VCaP (cell line): ENCODE results near the gene LAMA5.

ENCODE experiments used
- H3K27ac ChIP-seq: fragments of 450-650 bp; 2 replicates; pipeline ENCODE4 v1.5.1; 2017
- TF ChIP-seq, protein P1 (sequence below): fragments of 450-650 bp; conservative IDR thresholded peaks from 2 replicates; pipeline ENCODE4 v1.5.1; 2017; ENCODE audit warnings: mild to moderate bottlenecking, moderate library complexity

LAMA5 gene

DNA sequence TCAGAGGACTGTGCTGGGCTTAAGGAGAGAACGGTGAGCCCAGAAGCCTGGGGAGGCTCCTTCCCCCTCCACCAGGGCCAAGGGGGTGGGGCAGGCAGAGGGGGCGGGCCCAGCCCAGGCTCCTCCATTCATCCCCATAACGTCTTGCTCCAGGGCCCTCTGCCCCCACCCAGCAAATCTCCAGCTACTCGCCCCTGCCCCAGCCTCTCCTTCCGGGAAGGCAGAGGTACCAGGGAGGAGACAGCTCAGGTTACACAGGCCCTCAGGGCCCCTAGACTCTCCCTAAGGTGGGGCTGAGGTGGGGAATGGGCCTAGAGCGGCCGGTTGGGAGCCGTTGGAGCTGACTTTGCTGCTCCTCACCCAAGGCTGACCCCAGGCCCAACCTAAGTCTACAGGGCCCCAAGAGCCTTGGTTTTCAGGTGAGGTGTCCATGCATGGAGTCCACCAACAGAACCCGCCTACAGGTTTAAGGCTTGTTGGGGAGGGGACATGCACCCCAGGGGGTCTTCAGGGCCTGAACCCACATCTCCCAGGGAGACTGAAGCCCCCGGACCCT is 1.2 kb downstream of the LAMA5 start:
- TF ChIP-seq, protein P1, sequence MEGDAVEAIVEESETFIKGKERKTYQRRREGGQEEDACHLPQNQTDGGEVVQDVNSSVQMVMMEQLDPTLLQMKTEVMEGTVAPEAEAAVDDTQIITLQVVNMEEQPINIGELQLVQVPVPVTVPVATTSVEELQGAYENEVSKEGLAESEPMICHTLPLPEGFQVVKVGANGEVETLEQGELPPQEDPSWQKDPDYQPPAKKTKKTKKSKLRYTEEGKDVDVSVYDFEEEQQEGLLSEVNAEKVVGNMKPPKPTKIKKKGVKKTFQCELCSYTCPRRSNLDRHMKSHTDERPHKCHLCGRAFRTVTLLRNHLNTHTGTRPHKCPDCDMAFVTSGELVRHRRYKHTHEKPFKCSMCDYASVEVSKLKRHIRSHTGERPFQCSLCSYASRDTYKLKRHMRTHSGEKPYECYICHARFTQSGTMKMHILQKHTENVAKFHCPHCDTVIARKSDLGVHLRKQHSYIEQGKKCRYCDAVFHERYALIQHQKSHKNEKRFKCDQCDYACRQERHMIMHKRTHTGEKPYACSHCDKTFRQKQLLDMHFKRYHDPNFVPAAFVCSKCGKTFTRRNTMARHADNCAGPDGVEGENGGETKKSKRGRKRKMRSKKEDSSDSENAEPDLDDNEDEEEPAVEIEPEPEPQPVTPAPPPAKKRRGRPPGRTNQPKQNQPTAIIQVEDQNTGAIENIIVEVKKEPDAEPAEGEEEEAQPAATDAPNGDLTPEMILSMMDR: no peak
- peak overlapping the region; percentile 94 for H3K27ac ChIP-seq

DNA sequence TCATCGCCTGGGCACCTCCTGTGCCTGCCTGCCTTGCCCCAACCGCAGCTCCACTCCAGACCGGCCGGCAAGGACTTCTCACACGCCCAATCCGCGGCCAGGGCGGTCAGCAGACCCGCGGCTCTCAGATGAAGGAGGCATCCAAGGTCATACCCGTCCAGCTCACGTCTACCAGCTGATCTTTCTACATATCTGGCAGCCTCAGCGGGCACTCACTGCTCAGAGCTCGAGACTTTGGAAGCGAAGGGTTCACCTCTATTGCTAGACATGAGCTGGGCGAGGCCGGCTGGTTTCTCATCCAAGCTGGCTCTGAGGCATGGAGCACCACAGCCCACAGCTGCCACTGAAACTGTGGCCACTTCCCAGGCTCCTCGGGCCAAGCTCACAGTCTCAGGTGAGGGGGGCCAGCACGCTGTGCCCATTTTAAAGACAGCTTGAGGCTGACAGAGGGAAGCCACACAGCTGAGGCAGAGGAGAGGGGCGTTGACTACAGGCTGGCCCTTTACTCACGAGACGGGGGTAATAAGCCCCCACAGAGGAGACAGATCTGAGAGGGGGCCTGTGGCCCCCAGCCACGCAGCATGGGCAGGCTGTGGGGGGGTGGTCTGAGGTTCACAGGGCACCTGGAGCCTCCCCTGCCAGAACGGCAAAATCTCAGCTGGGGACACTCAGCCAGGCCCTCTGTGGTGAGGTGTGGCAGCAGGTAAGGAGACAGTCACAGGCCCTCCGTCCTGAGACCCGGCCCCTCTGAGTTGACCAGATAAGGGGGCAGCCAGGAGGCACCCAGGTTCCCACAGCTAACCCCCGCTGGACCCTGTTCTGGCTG is 2.0 kb downstream of the LAMA5 start:
- TF ChIP-seq, protein P1: no peak
- H3K27ac ChIP-seq: peak overlapping the region; percentile 94

DNA sequence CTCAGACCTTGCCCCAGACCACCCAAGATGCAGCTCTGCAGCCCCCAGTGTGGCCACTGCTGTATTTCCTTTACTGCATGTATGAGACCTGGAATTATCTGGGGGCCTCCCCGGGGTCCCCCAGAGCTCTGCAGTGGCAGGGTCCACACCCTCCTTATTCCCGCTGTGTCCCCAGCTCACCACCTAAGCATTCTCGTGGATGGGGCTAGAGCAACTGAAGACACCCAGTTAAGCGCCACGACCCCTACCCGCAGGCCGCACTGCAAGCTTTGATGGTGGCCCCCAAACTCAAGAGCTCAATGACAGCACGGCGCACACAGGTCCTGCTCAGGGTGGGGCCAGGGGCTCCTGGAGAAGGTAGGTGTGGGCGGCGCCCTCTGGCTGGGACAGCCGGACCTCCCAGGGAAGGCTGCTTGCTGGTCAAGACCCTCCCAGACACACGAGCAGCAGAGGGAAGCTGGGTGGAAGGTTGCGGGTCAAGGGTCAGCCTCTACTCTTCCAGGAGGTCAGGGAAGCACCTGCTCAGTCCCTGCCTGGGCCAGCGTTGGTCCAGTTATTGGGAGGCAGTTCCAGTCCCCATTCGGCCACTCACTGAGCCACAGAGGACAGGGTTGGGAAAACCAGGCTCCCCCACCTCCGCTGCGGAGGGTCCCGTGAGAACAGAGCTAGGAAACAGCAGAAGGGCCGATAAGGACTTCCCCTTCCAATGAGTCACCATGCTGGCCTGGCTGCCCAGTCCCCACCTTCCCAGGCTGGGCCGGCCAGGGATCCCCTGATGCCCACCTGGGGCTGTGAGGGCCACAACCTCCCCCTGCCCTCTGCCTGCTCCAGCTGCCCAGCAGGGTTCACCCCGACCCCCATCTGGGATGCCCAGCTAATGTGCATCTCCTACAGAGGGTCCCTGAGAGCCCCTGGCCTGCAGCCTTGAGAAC is 2.9 kb downstream of the LAMA5 start:
- TF ChIP-seq, protein P1: no peak
- H3K27ac ChIP-seq: peak overlapping the region; percentile 94

DNA sequence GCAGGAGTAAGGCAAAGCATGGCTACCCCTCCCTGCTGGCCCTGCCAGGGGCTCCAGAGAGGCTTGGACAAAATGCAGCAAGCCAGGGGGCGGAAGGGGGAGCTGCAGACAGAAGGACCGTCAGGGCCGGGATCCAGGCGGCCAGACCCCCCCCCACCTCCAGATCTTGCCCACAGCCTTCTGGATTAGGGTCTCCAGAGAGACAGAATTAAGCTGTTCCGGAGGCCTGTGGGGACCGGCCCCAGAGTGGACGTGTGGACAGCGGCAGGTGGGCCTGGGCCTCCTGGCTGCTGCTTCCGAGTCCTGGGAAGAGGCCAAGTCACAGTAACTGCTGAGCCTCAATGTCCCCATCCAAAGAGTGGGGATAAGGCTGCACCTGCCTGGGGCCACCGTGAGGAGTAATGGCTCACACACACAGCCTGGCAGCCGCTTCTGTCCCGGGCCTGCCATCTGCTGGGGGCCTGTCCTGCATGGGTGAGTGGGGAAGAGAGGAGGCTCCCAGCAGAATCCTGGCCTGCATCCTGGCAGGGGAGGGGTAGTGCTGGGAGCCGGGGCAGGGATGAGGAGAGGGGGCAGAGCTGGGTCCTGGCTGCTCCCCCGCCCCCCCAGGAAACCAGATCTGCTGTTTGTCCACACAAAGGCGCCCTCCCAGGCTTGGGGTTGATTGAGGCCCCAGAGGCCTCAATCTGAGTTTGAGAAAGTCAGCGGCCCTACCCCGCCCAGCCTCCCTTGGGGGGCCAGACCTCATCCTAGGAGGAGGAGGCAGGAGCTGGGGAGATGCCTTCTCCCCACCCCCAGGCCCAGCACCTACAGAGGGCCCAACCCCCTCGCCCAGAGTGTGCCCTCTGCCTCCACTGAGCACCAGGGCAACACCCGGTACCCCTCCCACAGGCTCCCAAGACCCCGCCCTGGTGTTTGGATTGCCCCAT is 3.9 kb downstream of the LAMA5 start:
- TF ChIP-seq, protein P1: no peak
- peak overlapping the region; percentile 18; the same call in 1 of the 2 replicates for H3K27ac ChIP-seq

DNA sequence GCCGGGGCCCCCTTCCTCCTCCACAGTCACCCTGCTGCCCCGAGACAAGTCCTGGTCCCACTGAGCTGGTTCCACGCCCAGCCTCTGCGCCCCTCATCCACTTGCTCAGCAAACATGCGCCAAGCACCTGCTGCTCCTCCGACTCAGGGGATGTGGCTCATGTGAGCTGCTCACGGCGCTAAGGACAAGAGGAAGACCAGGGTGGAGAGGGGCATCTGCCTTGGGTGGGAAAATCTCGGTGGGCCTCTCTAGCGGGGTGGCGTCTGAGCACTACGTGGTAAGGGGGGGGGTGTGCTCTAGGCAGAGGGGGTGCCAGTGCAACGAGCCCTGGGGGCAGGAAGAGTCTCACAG is 4.5 kb downstream of the LAMA5 start:
- no peak overlapping the region for H3K27ac ChIP-seq

DNA sequence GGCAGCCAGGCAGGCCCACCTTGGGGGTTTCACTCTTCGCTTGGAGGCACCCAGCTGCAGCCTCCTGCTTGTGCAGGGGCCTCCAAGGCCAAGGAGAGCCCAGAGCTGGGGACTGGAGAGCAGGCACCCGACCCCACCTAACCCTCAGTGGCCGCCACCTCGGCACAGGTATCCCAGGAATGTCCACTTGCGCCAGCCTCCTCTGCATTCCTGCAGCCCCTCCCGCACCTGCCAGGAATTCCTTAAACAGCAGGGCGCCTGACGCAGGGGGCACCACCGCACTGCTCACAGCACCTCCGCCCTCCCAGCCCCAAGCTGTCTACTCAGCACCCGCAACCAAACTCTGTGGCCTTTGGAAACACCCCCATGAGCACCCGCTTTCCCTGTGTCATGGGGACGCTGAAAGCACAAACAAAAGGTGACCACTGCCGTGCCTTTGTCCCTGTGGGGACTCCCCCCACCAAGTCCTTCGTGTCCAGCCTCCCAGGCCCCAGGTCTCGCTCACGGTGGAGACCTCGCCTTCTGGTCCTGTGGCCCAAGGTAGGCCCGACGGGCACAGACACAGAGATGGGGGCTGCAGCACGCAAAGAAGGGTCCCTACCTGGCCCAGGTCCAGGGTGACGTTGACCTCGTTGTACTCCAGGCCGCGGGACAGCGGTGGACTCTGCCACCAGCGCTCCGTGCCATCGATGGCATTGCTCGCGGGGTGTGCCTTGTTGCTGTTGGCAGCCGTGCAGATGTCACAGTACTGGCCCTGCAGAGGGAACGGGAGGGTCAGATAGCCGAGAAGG is 5.1 kb downstream of the LAMA5 start:
- TF ChIP-seq, protein P1: no peak
- H3K27ac ChIP-seq: no peak overlapping the region

More for the DNA sequence above, 4.5 kb downstream of the LAMA5 start:
- TF ChIP-seq, protein P1: no peak
